IMR-90 (cell line): ENCODE results near the gene ARHGEF12. TPM values are rescaled to one million over a fixed set of nuclear protein-coding genes. Genes with fewer than 3 reads are reported as not detected.
A peak's percentile ranks its signal among the peaks of the same experiment; 100 is the strongest.

ENCODE experiments used
- ATAC-seq: fragments of 200-7000 bp; cut with Tn5 transposase; 2 replicates; pipeline ENCODE4 v1.9.1; 2020; ENCODE audit warnings: low read depth, mild to moderate bottlenecking, moderate library complexity
- BruUV-seq: library from RNA; stranded (reverse); fragments of 400-500 nt; replicated peaks from 2 replicates; lab custom pipeline; 2021; lab: Mats Ljungman, UMichigan
- CTCF ChIA-PET: fragments of 300-600 bp; formaldehyde crosslinking; extraction: SDS; loops from one replicate; lab custom pipeline; 2021; ENCODE audit warnings: antibody characterized with exemption; lab: Yijun Ruan, JAX
- POLR2A ChIA-PET: fragments of 300-600 bp; sonication (Branson Sonifier 250); formaldehyde crosslinking; loops from one replicate; lab custom pipeline; 2022; ENCODE audit warnings: antibody characterized with exemption; ENCODE audit not compliant: unreplicated experiment; lab: Charles Lee
- DNase-seq: peaks from one replicate; pipeline ENCODE4 v3.0.0; 2013
- H2AFZ ChIP-seq: replicated peaks from 2 replicates; pipeline ENCODE3; 2013; ENCODE audit warnings: low read length, mild to moderate bottlenecking; ENCODE audit not compliant: poor library complexity
- H2AK5ac ChIP-seq: 2 replicates; pipeline ENCODE4 v1.6.1; 2013; ENCODE audit warnings: low read depth, low read length, inconsistent platforms
- H2AK9ac ChIP-seq: replicated peaks from 2 replicates; pipeline ENCODE3; 2013; ENCODE audit warnings: mild to moderate bottlenecking, low read depth, low read length, moderate library complexity; ENCODE audit not compliant: poor library complexity
- H2BK120ac ChIP-seq: 2 replicates; pipeline ENCODE4 v1.6.1; 2013; ENCODE audit warnings: low read depth, low read length, inconsistent platforms
- H2BK15ac ChIP-seq: 3 replicates; pipeline ENCODE4 v1.6.1; 2013; ENCODE audit warnings: low read depth, low read length, inconsistent platforms
- H2BK20ac ChIP-seq: 2 replicates; pipeline ENCODE4 v1.6.1; 2013; ENCODE audit warnings: low read depth, mild to moderate bottlenecking, inconsistent platforms, low read length, moderate library complexity
- H2BK5ac ChIP-seq: 2 replicates; pipeline ENCODE4 v1.6.1; 2013; ENCODE audit warnings: mild to moderate bottlenecking, low read depth, low read length, inconsistent platforms; ENCODE audit not compliant: poor library complexity, severe bottlenecking
- H3K14ac ChIP-seq: replicated peaks from 2 replicates; pipeline ENCODE4 v1.6.1; 2013; ENCODE audit warnings: low read depth, low read length, inconsistent platforms
- H3K18ac ChIP-seq: 2 replicates; pipeline ENCODE4 v1.6.1; 2013; ENCODE audit warnings: low read depth, low read length, control low read depth
- H3K23ac ChIP-seq: 2 replicates; pipeline ENCODE4 v1.6.1; 2013; ENCODE audit warnings: low read depth, low read length, inconsistent platforms
- H3K27ac ChIP-seq: 2 replicates; pipeline ENCODE4 v1.5.1; 2013; ENCODE audit warnings: mild to moderate bottlenecking, control low read depth, low read length; ENCODE audit not compliant: insufficient read depth
- H3K27me3 ChIP-seq: 2 replicates; pipeline ENCODE4 v1.6.1; 2013; ENCODE audit warnings: low read length; ENCODE audit not compliant: control insufficient read depth, insufficient read depth
- H3K36me3 ChIP-seq: 2 replicates; pipeline ENCODE4 v1.6.1; 2013; ENCODE audit warnings: low read length, mixed read lengths; ENCODE audit not compliant: control insufficient read depth, insufficient read depth
- H3K4ac ChIP-seq: 2 replicates; pipeline ENCODE4 v1.6.1; 2013; ENCODE audit warnings: low read depth, low read length, inconsistent platforms
- H3K4me1 ChIP-seq: 2 replicates; pipeline ENCODE4 v1.6.1; 2013; ENCODE audit warnings: low read length, mixed read lengths; ENCODE audit not compliant: control insufficient read depth, insufficient read depth
- H3K4me2 ChIP-seq: 2 replicates; pipeline ENCODE4 v1.6.1; 2013; ENCODE audit warnings: low read depth, mild to moderate bottlenecking, control low read depth, low read length, moderate library complexity
- H3K4me3 ChIP-seq: 2 replicates; pipeline ENCODE4 v1.5.1; 2013; ENCODE audit warnings: low read depth, mild to moderate bottlenecking, control low read depth, low read length, moderate library complexity; ENCODE audit not compliant: insufficient read depth
- H3K56ac ChIP-seq: 2 replicates; pipeline ENCODE4 v1.6.1; 2013; ENCODE audit warnings: low read length, inconsistent platforms; ENCODE audit not compliant: insufficient read depth; ENCODE audit errors: extremely low read depth
- H3K79me1 ChIP-seq, 2 experiments: 2 replicates each; pipeline ENCODE4 v1.6.1; 2013; ENCODE audit warnings: low read length in 2 of 2, inconsistent platforms in 1 of 2, low read depth in 1 of 2
- H3K9ac ChIP-seq: 2 replicates; pipeline ENCODE4 v1.6.1; 2013; ENCODE audit warnings: low read depth, low read length, control low read depth
- H3K9me1 ChIP-seq: 2 replicates; pipeline ENCODE4 v1.6.1; 2013; ENCODE audit warnings: low read length, inconsistent platforms; ENCODE audit not compliant: insufficient read depth
- H3K9me3 ChIP-seq: 2 replicates; pipeline ENCODE4 v1.6.1; 2013; ENCODE audit warnings: low read length; ENCODE audit not compliant: control insufficient read depth, insufficient read depth
- H4K20me1 ChIP-seq: 2 replicates; pipeline ENCODE4 v1.6.1; 2013; ENCODE audit warnings: low read length, inconsistent platforms; ENCODE audit not compliant: insufficient read depth
- H4K5ac ChIP-seq: 2 replicates; pipeline ENCODE4 v1.6.1; 2013; ENCODE audit warnings: mild to moderate bottlenecking, low read depth, low read length, control low read depth
- H4K8ac ChIP-seq, 2 experiments: 2 replicates each; pipeline ENCODE4 v1.6.1; 2013; ENCODE audit warnings: low read depth in 2 of 2, low read length in 2 of 2, control low read depth in 1 of 2, inconsistent platforms in 1 of 2
- H4K91ac ChIP-seq: 2 replicates; pipeline ENCODE4 v1.6.1; 2013; ENCODE audit warnings: low read depth, low read length, inconsistent platforms; ENCODE audit not compliant: insufficient read depth
- POLR2A ChIP-seq: IDR thresholded peaks from 2 replicates; pipeline ENCODE4 v1.6.1; 2012; ENCODE audit warnings: mild to moderate bottlenecking, low read depth, low read length
- USF2 ChIP-seq: fragments of 150-350 bp; IDR thresholded peaks from 2 replicates; pipeline ENCODE4 v1.6.1; 2017; ENCODE audit warnings: mild to moderate bottlenecking, antibody characterized with exemption, low read length, low read depth
- WGBS, 2 experiments: methylation state at CpG; one replicate each; pipeline versions ENCODE4 v1.1.5 to v1.1.7; 2013; ENCODE audit warnings: missing lambda C conversion rate in 2 of 2; ENCODE audit not compliant: insufficient read length in 1 of 2; ENCODE audit errors: extremely low coverage in 2 of 2; 5-methylcytosine and 5-hydroxymethylcytosine counted together
- dilution Hi-C: fragments of 300-500 bp; cut with HindIII; formaldehyde crosslinking; loops from one replicate; pipeline ENCODE4 v1.14.3; 2018; ENCODE audit warnings: low sequenced_read_pairs; ENCODE audit not compliant: unreplicated experiment
- in situ Hi-C: fragments of 300-500 bp; cut with MboI; formaldehyde crosslinking; loops from 3 replicates; pipeline ENCODE4 v1.14.3; 2019; ENCODE audit warnings: low sequenced_read_pairs, inconsistent platforms, mixed read lengths
- intact Hi-C: fragments of 100-400 bp; cut with micrococcal nuclease; formaldehyde crosslinking; loops from 2 replicates; pipeline ENCODE4 v1.10.0; 2022
- polyA plus RNA-seq, 3 experiments: library from polyadenylated mRNA; depleted of rRNA; stranded (reverse); fragments of >200 nt; gene quantifications; 2 replicates each; pipeline ENCODE4 v1.2.3, GENCODE V29; 2012; ENCODE audit warnings: low replicate concordance in 1 of 3
- total RNA-seq: library from RNA; depleted of rRNA; stranded (reverse); fragments of >200 nt; gene quantifications from 2 replicates; pipeline ENCODE4 v1.2.3, GENCODE V29; 2012

Gene ARHGEF12
- total and polyA plus RNA-seq, 2 of the 4 experiments (the other 2 are of a cell fraction) = 25.5 to 115 TPM

- Histone ChIP-seq H3K18ac (peak overlapping the region; percentile 51; the same call in 1 of the 2 replicates), H3K4me1 (peaks cover 14% of the 10 kb centered on the region), H3K79me1 (peaks cover 30 to 48% of the 10 kb centered on the region in 2 experiments), H2BK20ac (no peak overlapping the region), H2BK5ac (peak overlapping the region; percentile 93), H3K27me3 (no peaks in the 10 kb centered on the region), H3K14ac (peak overlapping the region; percentile 1; the same call in 1 of the 2 replicates), H3K9me1 (peaks cover 18% of the 10 kb centered on the region), H3K4me2 (peak overlapping the region; percentile 100), H3K9ac (peak overlapping the region; percentile 33; the same call in 1 of the 2 replicates), H4K5ac (peak overlapping the region; percentile 31; the same call in 1 of the 2 replicates), H4K8ac (peak overlapping the region in 1 of 2 experiments; percentile 34; a peak in 2 of 4 replicates), H3K4me3 (no peak overlapping the region), H3K23ac (peak overlapping the region; percentile 57; the same call in 1 of the 2 replicates), H2BK120ac (peak overlapping the region; percentile 40; the same call in 1 of the 2 replicates), H2AK5ac (peak overlapping the region; percentile 50; the same call in 1 of the 2 replicates), H4K91ac (no peak overlapping the region), H3K4ac (no peak overlapping the region; the same call in 1 of the 2 replicates), H3K9me3 (no peaks in the 10 kb centered on the region), H3K56ac (no peak overlapping the region), H3K36me3 (peaks cover 9% of the 10 kb centered on the region), H4K20me1 (peaks cover 4% of the 10 kb centered on the region; the same call in 1 of the 2 replicates), H2AK9ac (no peak overlapping the region), H2AFZ (no peak overlapping the region), H2BK15ac (no peak overlapping the region; the same call in 2 of the 3 replicates), H3K27ac (peak overlapping the region; percentile 58; the same call in 1 of the 2 replicates)
- dilution Hi-C loops (no loop called here), in situ Hi-C loops (loop anchor here (25.0 kb wide), 1 partner anchor 110 kb away; no protein-coding TSS in a partner anchor), intact Hi-C loops (no loop called here)
- WGBS, 2 experiments = no CpG with 5 or more reads among the region's 4 CpGs
- ATAC-seq = no peak
- TF ChIP-seq POLR2A = no peak
- peak; percentile 79 for TF ChIP-seq USF2
- BruUV-seq = no TSS peak
- DNase-seq = peak; percentile 51
- ChIA-PET POLR2A (no interaction called here), CTCF (interaction anchor here (1.3 kb wide), 1 partner anchor 24 kb away, joined by 5 read pairs; no protein-coding TSS in a partner anchor)
Observed at GRCh38 chr11:120326845-120327281, 9.3 kb upstream of the ARHGEF12 start.
